ENCODE measurements around the gene SSR2.
A peak's percentile ranks its signal among the peaks of the same experiment; 100 is the strongest.

The SSR2 gene

DNA sequence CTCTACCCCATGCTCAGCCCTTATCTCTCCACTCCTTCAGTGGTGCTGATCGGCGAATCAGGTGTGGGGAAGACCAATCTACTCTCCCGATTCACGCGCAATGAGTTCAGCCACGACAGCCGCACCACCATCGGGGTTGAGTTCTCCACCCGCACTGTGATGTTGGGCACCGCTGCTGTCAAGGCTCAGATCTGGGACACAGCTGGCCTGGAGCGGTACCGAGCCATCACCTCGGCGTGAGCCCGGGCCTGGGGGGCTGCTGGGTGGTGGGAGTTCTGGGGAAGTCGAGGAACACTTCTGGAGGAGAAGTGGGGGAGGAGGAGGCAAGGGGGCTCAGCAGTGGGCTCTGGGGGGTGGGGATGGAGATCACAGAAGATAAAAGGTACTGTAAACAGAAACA lies 45.1 kb upstream of the SSR2 start (continued):
- TF ChIP-seq, protein P1, sequence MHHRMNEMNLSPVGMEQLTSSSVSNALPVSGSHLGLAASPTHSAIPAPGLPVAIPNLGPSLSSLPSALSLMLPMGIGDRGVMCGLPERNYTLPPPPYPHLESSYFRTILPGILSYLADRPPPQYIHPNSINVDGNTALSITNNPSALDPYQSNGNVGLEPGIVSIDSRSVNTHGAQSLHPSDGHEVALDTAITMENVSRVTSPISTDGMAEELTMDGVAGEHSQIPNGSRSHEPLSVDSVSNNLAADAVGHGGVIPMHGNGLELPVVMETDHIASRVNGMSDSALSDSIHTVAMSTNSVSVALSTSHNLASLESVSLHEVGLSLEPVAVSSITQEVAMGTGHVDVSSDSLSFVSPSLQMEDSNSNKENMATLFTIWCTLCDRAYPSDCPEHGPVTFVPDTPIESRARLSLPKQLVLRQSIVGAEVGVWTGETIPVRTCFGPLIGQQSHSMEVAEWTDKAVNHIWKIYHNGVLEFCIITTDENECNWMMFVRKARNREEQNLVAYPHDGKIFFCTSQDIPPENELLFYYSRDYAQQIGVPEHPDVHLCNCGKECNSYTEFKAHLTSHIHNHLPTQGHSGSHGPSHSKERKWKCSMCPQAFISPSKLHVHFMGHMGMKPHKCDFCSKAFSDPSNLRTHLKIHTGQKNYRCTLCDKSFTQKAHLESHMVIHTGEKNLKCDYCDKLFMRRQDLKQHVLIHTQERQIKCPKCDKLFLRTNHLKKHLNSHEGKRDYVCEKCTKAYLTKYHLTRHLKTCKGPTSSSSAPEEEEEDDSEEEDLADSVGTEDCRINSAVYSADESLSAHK (tag by site-specific recombination; IDR thresholded peaks at IDR 0.05), result no peak
- TF ChIP-seq ZNF621 (tag by site-specific recombination; IDR thresholded peaks at IDR 0.05) (no peak), FEZF1 (tag by site-specific recombination; IDR thresholded peaks at IDR 0.05) (no peak), GLIS2 (tag by site-specific recombination; IDR thresholded peaks at IDR 0.05) (no peak)

DNA sequence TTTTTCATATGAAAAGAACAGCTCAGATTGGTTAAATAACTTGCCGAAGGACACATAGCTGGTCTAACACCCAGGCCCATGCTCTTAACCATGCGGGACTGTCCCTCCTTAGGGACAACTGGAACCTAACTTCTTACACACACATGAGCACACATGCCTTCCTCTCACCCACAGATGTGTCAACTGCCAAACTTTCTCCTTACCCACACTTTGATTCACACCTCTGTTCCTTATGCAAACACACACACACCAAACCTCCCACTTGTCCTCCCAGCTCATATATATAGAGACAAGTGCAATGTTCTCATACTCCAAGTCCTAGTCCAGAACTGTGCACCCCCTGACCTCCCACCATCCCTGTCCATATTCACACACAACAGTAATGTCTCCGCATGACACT lies 44.5 kb upstream of the SSR2 start:
- POLR2A ChIA-PET, result interaction anchor here (0.5 to 1.0 kb wide), 2 partner anchors 14 to 233 kb away, joined by 3 to 7 read pairs; no protein-coding TSS in a partner anchor
- no peaks in the 10 kb centered on the region for H3K36me3 ChIP-seq (ENCODE audit: control insufficient read depth in 2 of 2, insufficient read depth in 1 of 2, low read length in 2 of 2)
- no peak overlapping the region for H3K4me3 ChIP-seq (ENCODE audit: low read depth, low read length)
- CTCF ChIA-PET, result interaction anchor here (0.6 to 7.2 kb wide), 17 partner anchors 8 to 814 kb away, joined by 3 to 65 read pairs (median 6); partner anchors contain the start of genes KHDC4, SSR2 and UBQLN4
- peaks cover 4% of the 10 kb centered on the region; the same call in 1 of the 2 replicates for H3K4me1 ChIP-seq (ENCODE audit: control insufficient read depth, insufficient read depth, low read length)
- H3K9me3 ChIP-seq (ENCODE audit: control insufficient read depth, insufficient read depth, low read depth, low read length), result no peaks in the 10 kb centered on the region
- no peak overlapping the region for H3K27ac ChIP-seq (ENCODE audit: extremely low read depth, low read depth, low read length)
- TF ChIP-seq ZFHX2 (tag by site-specific recombination; conservative IDR thresholded peaks at IDR 0.05), result peak; percentile 96
- peak; percentile 97 for TF ChIP-seq EGR2 (tag by site-specific recombination; IDR thresholded peaks at IDR 0.05; ENCODE audit: low read depth)
- TF ChIP-seq, protein P2, sequence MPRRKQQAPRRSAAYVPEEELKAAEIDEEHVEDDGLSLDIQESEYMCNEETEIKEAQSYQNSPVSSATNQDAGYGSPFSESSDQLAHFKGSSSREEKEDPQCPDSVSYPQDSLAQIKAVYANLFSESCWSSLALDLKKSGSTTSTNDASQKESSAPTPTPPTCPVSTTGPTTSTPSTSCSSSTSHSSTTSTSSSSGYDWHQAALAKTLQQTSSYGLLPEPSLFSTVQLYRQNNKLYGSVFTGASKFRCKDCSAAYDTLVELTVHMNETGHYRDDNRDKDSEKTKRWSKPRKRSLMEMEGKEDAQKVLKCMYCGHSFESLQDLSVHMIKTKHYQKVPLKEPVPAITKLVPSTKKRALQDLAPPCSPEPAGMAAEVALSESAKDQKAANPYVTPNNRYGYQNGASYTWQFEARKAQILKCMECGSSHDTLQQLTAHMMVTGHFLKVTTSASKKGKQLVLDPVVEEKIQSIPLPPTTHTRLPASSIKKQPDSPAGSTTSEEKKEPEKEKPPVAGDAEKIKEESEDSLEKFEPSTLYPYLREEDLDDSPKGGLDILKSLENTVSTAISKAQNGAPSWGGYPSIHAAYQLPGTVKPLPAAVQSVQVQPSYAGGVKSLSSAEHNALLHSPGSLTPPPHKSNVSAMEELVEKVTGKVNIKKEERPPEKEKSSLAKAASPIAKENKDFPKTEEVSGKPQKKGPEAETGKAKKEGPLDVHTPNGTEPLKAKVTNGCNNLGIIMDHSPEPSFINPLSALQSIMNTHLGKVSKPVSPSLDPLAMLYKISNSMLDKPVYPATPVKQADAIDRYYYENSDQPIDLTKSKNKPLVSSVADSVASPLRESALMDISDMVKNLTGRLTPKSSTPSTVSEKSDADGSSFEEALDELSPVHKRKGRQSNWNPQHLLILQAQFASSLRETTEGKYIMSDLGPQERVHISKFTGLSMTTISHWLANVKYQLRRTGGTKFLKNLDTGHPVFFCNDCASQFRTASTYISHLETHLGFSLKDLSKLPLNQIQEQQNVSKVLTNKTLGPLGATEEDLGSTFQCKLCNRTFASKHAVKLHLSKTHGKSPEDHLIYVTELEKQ (tag by site-specific recombination; IDR thresholded peaks at IDR 0.05; ENCODE audit: borderline replicate concordance), result no peak
- TF ChIP-seq, protein P3, sequence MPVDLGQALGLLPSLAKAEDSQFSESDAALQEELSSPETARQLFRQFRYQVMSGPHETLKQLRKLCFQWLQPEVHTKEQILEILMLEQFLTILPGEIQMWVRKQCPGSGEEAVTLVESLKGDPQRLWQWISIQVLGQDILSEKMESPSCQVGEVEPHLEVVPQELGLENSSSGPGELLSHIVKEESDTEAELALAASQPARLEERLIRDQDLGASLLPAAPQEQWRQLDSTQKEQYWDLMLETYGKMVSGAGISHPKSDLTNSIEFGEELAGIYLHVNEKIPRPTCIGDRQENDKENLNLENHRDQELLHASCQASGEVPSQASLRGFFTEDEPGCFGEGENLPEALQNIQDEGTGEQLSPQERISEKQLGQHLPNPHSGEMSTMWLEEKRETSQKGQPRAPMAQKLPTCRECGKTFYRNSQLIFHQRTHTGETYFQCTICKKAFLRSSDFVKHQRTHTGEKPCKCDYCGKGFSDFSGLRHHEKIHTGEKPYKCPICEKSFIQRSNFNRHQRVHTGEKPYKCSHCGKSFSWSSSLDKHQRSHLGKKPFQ (tag by site-specific recombination; IDR thresholded peaks at IDR 0.05), result peak; percentile 63; the same call in 1 of the 2 replicates

DNA sequence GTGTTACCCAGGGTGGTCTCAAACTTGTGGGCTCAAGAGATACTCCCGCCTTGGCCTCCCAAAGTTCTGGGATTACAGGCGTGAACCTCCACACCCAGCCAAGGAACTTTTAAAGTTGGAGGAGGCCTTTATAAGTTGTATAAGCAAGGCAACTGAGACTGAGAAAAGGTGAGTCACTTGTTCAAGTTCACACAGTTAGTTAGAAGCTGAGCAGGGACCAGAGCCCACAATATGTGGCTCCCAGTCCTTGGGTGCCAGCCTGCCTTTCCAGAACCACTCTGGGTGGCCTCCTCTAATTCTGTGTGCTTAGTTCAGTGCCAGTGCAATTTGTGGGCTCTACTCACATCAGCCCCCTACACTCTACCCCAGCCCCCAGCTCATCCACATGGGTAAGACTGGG lies 43.9 kb upstream of the SSR2 start:
- Histone ChIP-seq H3K4me1 (ENCODE audit: control insufficient read depth, insufficient read depth, low read length) (peaks cover 4% of the 10 kb centered on the region; the same call in 1 of the 2 replicates), H3K27ac (ENCODE audit: extremely low read depth, low read depth, low read length) (no peak overlapping the region), H3K36me3 (ENCODE audit: control insufficient read depth in 2 of 2, insufficient read depth in 1 of 2, low read length in 2 of 2) (no peaks in the 10 kb centered on the region), H3K9me3 (ENCODE audit: control insufficient read depth, insufficient read depth, low read depth, low read length) (no peaks in the 10 kb centered on the region), H3K4me3 (ENCODE audit: low read depth, low read length) (no peak overlapping the region)
- POLR2A ChIA-PET, result interaction anchor here (0.5 kb wide), 1 partner anchor 233 kb away, joined by 7 read pairs; no protein-coding TSS in a partner anchor
- CTCF ChIA-PET, result interaction anchor here (0.5 to 7.2 kb wide), 17 partner anchors 9 to 254 kb away, joined by 3 to 65 read pairs (median 5); partner anchors contain the start of genes KHDC4, SSR2 and UBQLN4
- TF ChIP-seq KLF1 (tag by site-specific recombination; IDR thresholded peaks at IDR 0.05) (no peak), ZNF530 (tag by site-specific recombination; IDR thresholded peaks at IDR 0.05; ENCODE audit: low read depth) (no peak), ZNF354C (tag by site-specific recombination; IDR thresholded peaks at IDR 0.05; ENCODE audit: borderline replicate concordance, low read depth) (no peak), ZNF184 (tag by site-specific recombination; IDR thresholded peaks at IDR 0.05) (no peak), ZNF623 (tag by site-specific recombination; IDR thresholded peaks at IDR 0.05) (no peak), ZNF394 (tag by site-specific recombination; IDR thresholded peaks at IDR 0.05; ENCODE audit: borderline replicate concordance) (no peak), ZNF324 (tag by site-specific recombination; IDR thresholded peaks at IDR 0.05) (no peak), ZNF677 (tag by site-specific recombination; IDR thresholded peaks at IDR 0.05) (no peak), ZNF133 (tag by site-specific recombination; IDR thresholded peaks at IDR 0.05) (no peak), ZNF558 (tag by site-specific recombination; IDR thresholded peaks at IDR 0.05) (no peak), ZNF10 (tag by site-specific recombination; IDR thresholded peaks at IDR 0.05) (no peak), ZNF302 (tag by site-specific recombination; IDR thresholded peaks at IDR 0.05; ENCODE audit: low read depth) (no peak), GLIS2 (tag by site-specific recombination; IDR thresholded peaks at IDR 0.05) (no peak), ZSCAN23 (tag by site-specific recombination; IDR thresholded peaks at IDR 0.05) (no peak), HOXA7 (CRISPR knock-in tag; IDR thresholded peaks at IDR 0.05; ENCODE audit: borderline replicate concordance) (no peak)
- TF ChIP-seq, protein P4, sequence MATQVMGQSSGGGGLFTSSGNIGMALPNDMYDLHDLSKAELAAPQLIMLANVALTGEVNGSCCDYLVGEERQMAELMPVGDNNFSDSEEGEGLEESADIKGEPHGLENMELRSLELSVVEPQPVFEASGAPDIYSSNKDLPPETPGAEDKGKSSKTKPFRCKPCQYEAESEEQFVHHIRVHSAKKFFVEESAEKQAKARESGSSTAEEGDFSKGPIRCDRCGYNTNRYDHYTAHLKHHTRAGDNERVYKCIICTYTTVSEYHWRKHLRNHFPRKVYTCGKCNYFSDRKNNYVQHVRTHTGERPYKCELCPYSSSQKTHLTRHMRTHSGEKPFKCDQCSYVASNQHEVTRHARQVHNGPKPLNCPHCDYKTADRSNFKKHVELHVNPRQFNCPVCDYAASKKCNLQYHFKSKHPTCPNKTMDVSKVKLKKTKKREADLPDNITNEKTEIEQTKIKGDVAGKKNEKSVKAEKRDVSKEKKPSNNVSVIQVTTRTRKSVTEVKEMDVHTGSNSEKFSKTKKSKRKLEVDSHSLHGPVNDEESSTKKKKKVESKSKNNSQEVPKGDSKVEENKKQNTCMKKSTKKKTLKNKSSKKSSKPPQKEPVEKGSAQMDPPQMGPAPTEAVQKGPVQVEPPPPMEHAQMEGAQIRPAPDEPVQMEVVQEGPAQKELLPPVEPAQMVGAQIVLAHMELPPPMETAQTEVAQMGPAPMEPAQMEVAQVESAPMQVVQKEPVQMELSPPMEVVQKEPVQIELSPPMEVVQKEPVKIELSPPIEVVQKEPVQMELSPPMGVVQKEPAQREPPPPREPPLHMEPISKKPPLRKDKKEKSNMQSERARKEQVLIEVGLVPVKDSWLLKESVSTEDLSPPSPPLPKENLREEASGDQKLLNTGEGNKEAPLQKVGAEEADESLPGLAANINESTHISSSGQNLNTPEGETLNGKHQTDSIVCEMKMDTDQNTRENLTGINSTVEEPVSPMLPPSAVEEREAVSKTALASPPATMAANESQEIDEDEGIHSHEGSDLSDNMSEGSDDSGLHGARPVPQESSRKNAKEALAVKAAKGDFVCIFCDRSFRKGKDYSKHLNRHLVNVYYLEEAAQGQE (tag by site-specific recombination; IDR thresholded peaks at IDR 0.05), result no peak

Measured in HEK293 (cell line).